ENCODE measurements around the gene NKD2.
"Not testable (repeated sequence)": the region's sequence is repeated elsewhere in the genome, so short reads cannot be mapped to it uniquely, and the experiment has no call there.

The NKD2 gene

GRCh38 chr5:1073239-1074102 is 64.9 kb downstream of the NKD2 start:
- DNase-seq (ENCODE audit: low spot score): no peak

GRCh38 chr5:1074226-1074625 is 65.6 kb downstream of the NKD2 start:
- DNase-seq (ENCODE audit: low spot score): no peak

GRCh38 chr5:1074816-1075554 is 66.4 kb downstream of the NKD2 start:
- no peak for DNase-seq (ENCODE audit: low spot score)

- DNase-seq (ENCODE audit: low spot score): no peak
These were observed 66.9 kb downstream of the NKD2 start for GRCh38 chr5:1075555-1075881.

GRCh38 chr5:1075931-1076330 is 67.3 kb downstream of the NKD2 start:
- no peak for DNase-seq (ENCODE audit: low spot score)

GRCh38 chr5:1076406-1076805 is 67.8 kb downstream of the NKD2 start:
- no peak for DNase-seq (ENCODE audit: low spot score)

- no peak for DNase-seq (ENCODE audit: low spot score)
These were observed 68.4 kb downstream of the NKD2 start for GRCh38 chr5:1077026-1077425.

- no peak for DNase-seq (ENCODE audit: low spot score)
These were observed 69.0 kb downstream of the NKD2 start for GRCh38 chr5:1077491-1078020.

GRCh38 chr5:1078206-1078605 is 69.6 kb downstream of the NKD2 start:
- DNase-seq (ENCODE audit: low spot score): no peak

GRCh38 chr5:1078851-1079250 is 70.2 kb downstream of the NKD2 start:
- no peak for DNase-seq (ENCODE audit: low spot score)

GRCh38 chr5:1079486-1079885 is 70.9 kb downstream of the NKD2 start:
- DNase-seq (ENCODE audit: low spot score): no peak

- DNase-seq (ENCODE audit: low spot score): no peak
These were observed 71.4 kb downstream of the NKD2 start for GRCh38 chr5:1079961-1080360.

GRCh38 chr5:1080432-1080831 is 71.8 kb downstream of the NKD2 start:
- DNase-seq (ENCODE audit: low spot score): no peak

GRCh38 chr5:1081519-1081918 is 72.9 kb downstream of the NKD2 start:
- no peak for DNase-seq (ENCODE audit: low spot score)

- DNase-seq (ENCODE audit: low spot score): not testable (repeated sequence)
These were observed 74.4 kb downstream of the NKD2 start for GRCh38 chr5:1083026-1083425.

- no peak for DNase-seq (ENCODE audit: low spot score)
These were observed 75.4 kb downstream of the NKD2 start for GRCh38 chr5:1083823-1084605.

GRCh38 chr5:1085391-1085790 is 76.8 kb downstream of the NKD2 start:
- no peak for DNase-seq (ENCODE audit: low spot score)

GRCh38 chr5:1086137-1086536 is 77.5 kb downstream of the NKD2 start:
- DNase-seq (ENCODE audit: low spot score): no peak

- no peak for DNase-seq (ENCODE audit: low spot score)
These were observed 78.3 kb downstream of the NKD2 start for GRCh38 chr5:1086871-1087270.

GRCh38 chr5:1087428-1087827 is 78.8 kb downstream of the NKD2 start:
- DNase-seq (ENCODE audit: low spot score): no peak

- no peak for DNase-seq (ENCODE audit: low spot score)
These were observed 79.4 kb downstream of the NKD2 start for GRCh38 chr5:1088031-1088430.
